GM12892 (cell line): ENCODE data around the gene VWC2.

Experiments used
- POLR2A ChIP-seq: IDR thresholded peaks from 2 replicates; pipeline ENCODE4 v1.6.1; 2011; ENCODE audit warnings: low read depth, low read length, control low read depth
- POLR2AphosphoS5 ChIP-seq: IDR thresholded peaks from 2 replicates; pipeline ENCODE4 v1.6.1; 2011; ENCODE audit warnings: low read depth, low read length, control low read depth
- TAF1 ChIP-seq: IDR thresholded peaks from 2 replicates; pipeline ENCODE4 v1.6.1; 2011; ENCODE audit warnings: low read depth, mild to moderate bottlenecking, control low read depth, low read length, borderline replicate concordance

GRCh38 chr7:49791088-49791741, 17.8 kb downstream of the VWC2 start:
- TF ChIP-seq POLR2A = no peak
- no peak for TF ChIP-seq TAF1
- TF ChIP-seq POLR2AphosphoS5 = no peak
